Measurements from ENCODE around the gene PWWP3B.
"Not testable (repeated sequence)": the region's sequence is repeated elsewhere in the genome, so short reads cannot be mapped to it uniquely, and the experiment has no call there.

PWWP3B gene

DNA sequence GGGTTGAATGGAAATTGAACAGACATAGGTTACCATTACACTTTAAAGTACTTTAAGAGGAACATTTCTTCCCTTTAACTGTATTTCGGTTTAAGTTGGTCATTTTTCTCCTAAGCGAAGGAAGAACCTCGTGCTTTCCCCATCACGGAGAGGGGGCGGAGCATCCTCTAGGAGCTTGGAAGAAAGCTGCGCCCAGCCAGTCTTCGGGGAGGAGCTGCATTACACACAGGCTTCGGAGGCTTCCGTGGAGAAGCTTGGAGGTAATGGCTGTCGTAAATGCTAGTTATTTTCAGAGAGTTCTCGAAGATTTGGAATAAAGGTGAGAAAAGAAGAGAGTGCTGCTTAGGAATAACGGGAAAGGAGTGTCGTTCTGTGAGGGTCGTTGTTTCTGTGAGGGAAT is at the start of gene PWWP3B:
Gene PWWP3B, plus strand, starts transcription at position 199 of the 400 bp plus-strand sequence. CDS start 37,128 bp downstream, outside the sequence.
- no peak for DNase-seq

GRCh38 chrX:106139048-106139447 is 29.1 kb upstream of the PWWP3B start:
- no peak for DNase-seq

- DNase-seq: no peak
Observed at GRCh38 chrX:106144755-106145639, 23.1 kb upstream of the PWWP3B start.

DNA sequence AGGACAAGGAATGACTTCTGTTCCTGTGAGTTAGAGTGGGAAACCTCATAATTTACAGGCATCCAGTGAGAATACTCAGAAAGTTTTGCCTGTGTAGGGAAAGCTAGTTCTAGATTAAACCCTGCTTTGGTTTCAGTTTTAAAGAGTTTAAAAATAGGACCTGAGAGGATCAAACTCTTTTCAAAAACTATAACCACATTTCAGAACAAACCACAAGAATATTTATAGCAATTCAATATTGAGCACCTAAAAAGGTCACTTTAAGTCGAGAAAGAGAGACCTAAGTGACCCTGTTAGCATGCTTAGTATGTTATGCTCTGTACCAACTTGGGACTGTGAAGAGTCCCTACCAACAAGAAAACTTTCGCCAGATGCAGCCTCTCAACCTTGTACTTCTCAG is 17.4 kb upstream of the PWWP3B start:
- DNase-seq: no peak

GRCh38 chrX:106159861-106160282 is 8.2 kb upstream of the PWWP3B start:
- no peak for DNase-seq

GRCh38 chrX:106170318-106170717 is 2.2 kb downstream of the PWWP3B start:
- DNase-seq: no peak

DNA sequence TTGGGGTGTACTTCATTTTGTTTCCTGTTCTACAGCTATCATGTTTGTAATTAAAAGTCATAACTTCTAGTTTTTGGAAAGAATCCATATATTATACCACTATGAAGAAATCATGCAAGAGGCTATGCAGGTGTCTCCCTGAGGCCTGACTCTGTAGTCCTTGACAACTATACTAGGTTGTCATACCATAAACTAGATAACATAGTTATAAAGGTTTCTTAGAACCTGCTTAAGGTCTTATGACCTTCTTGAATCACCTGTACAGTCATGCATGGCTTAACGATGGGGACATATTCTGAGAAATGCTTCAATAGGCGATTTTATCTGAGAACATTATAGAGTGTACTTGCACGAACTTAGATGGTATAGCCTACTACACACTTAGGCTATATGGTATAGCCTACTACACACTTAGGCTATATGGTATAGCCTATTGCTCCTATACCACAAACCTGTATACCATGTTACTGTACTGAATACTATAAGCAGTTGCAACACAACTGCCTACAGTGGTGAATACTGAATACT is 3.3 kb downstream of the PWWP3B start:
- no peak for DNase-seq

DNA sequence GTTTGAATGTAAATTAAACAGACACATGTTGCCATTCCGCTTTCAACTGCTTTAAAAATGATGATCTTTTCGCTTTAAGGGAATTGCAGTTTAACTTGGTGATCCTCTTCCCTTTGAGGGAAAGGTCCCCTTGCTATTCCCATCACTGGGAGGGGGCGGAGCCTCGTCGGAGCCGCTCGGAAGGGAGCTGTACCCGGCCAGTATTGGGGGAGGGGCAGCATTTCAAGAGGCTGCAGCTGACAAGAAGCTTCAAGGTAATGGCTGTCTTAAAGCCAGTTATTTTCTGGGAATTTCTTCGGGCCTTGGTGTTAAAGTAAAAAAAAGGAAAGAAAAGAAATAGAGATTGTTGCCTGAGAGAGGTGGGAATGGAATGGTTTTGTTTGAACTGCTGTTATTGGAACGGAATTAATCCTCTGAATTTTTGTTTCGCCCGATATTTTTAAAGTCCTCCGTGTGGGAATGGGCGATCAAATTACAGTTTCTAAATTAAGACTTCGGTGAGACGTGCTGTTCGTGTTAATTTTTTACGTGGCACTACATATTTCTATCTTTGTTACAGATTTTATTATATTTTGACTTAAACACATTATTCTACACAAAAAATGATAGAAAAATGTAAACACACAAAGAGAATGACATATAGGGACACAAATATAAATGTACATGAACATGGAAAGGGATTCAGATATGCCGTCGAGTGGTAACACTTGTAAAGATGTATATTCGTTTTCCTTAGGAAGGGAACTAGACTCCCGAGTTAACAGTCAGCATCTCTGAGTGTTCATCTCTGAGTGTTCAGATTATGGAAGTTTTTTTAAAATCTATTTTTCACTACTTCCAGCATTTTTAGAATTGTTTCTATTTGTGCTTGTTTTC is 9.2 kb downstream of the PWWP3B start:
- DNase-seq: no peak

GRCh38 chrX:106177982-106178321 is 9.8 kb downstream of the PWWP3B start:
- no peak for DNase-seq

- no peak for DNase-seq
Observed at GRCh38 chrX:106178826-106179225, 10.7 kb downstream of the PWWP3B start.

DNA sequence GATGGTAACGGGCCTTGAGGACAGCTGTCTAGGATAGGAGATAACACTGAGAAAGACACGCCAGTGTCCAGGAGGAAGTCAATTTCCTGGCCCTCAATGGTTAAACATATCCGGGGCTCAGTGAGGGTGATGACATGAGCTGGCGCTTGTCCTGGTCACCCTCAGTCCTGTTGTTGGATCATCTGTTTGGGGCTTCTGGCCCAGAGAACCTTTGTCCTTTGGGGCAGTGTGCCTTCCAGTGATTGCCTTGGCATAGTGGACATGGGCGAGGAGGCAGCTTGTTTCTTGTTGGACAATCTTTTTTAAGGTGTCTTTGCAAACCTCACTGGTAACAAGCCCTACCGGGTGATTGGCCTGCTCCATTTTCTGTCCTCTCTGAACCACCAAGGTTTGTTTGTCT is 15.6 kb downstream of the PWWP3B start:
- not testable (repeated sequence) for DNase-seq

DNA sequence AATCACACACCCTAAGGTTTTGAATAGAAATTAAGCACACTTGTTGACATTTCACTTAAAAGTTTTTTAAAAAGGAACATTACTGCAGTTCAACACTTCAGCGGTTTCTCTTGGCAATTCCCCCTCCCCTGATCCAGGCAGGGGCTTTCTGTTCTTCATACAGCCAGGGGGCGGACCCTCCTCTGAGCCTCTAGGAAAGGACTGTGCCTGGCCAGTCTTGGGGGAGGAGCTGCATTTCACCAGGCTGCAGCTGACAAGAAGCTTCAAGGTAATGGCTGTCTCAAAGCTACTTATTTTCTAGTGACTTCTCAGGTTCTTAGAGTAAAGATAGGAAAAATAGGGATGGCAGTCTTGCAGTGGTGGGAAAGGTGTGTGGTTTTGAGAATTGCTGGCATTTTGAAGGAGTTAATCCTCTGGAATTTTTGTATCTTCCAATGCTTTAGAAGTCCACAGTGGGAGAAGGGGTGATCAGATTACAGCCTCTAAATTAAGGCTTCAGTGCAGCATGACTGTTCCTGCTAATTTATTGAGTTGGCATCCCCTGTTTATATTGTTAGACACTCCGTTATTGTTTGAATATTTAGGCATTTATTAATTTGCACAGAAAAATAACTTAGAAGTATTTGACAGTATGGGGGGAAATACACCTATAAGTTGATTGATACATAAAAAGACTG is 33.5 kb downstream of the PWWP3B start:
- no peak for DNase-seq

GRCh38 chrX:106203315-106203714 is 35.2 kb downstream of the PWWP3B start:
- DNase-seq: no peak

DNA sequence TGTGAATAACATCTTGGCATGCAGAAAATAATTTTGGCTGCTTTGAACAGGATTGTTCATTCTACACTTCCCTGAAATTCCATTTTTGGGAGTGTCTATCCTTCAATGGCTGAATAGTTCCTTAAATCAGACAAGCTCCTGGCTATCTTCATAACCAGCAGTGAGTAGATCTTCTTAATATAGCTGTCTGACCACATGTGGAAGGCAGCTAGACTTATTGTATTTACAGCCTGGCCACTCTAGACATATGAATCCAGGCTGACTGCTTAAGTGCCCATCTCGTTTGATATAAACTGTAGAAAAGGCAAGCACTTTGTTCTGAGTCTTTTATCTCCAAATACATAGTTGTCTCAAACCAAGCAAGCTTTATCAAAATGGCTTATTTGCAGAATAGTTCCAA is 40.0 kb downstream of the PWWP3B start:
- DNase-seq: no peak

All from GF-D8 (cell line).